GM21529 (cell line): Measurements from ENCODE around the gene PXDC1.
"Not testable (repeated sequence)": the region's sequence is repeated elsewhere in the genome, so short reads cannot be mapped to it uniquely, and the experiment has no call there.

Experiments
- ATAC-seq: cut with Tn5 transposase; IDR thresholded peaks from one replicate; pipeline ENCODE4 v1.9.1; 2021; ENCODE audit not compliant: unreplicated experiment

The PXDC1 gene

GRCh38 chr6:3683331-3683730 is 68.2 kb downstream of the PXDC1 start:
- ATAC-seq, result no peak

GRCh38 chr6:3678946-3679345 is 72.6 kb downstream of the PXDC1 start:
- ATAC-seq, result no peak

- not testable (repeated sequence) for ATAC-seq
Measured at GRCh38 chr6:3677751-3678150, 73.8 kb downstream of the PXDC1 start.

GRCh38 chr6:3677351-3677750 is 74.2 kb downstream of the PXDC1 start:
- not testable (repeated sequence) for ATAC-seq
